ENCODE results near the gene SH3PXD2B.
"Not testable (repeated sequence)": the region's sequence is repeated elsewhere in the genome, so short reads cannot be mapped to it uniquely, and the experiment has no call there.

The SH3PXD2B gene

DNA sequence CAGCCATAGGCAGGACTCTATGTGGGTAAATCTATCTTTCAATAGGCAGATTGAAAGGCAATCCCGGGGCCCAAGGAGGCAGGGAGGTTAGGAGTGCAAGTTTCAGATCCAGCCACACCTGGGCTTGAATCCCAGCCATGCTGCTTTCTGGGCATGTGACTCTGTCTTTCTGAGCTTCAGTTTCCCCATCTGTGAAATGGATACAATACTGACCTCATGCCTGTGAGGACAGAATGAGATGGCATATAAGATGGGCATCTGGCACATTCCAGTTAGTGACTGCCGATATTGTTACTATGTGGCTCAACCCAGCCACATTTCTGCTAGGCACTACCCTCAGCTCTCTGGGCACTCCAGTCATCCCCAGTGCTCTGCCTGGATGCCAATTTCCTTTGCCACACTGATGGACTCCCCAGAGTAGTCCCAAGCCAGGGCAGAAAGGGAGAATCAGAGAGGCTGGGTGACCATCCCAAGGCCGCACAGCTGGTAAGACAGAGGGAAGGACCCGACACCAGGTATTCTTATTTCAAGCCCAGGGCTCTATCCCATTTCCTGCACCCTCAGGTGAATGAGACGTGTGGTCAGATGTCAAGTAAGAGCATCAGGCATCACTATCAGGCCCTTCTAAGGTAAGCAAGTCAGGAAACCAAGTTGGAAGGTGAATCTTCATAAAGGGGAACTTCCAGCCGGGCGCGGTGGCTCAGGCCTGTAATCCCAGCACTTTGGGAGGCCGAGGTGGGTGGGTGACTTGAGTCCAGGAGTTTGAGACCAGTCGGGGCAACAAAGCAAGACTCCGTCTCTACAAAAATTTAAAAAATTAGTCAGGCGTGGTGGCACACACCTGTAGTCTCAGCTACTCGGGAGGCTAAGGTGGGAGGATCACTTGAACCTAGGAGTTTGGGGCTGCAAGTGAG is 38.7 kb downstream of the SH3PXD2B start:
- Mint-ChIP-seq H3K4me3 (no peak overlapping the region), H3K27ac (ENCODE audit: low read depth) (no peak overlapping the region), H3K9me3 (no peaks in the 10 kb centered on the region), H3K27me3 (peaks cover 54% of the 10 kb centered on the region), H3K36me3 (ENCODE audit: insufficient read depth) (no peaks in the 10 kb centered on the region), H3K4me1 (peaks cover 4% of the 10 kb centered on the region)
- DNase-seq (ENCODE audit: low spot score in 2 of 2), result no peak
- ATAC-seq (replicated peaks; ENCODE audit: extremely low read depth, poor library complexity, severe bottlenecking), result no peak

GRCh38 chr5:172414531-172415361 is 39.6 kb downstream of the SH3PXD2B start:
- no peak overlapping the region for H3K4me3 Mint-ChIP-seq
- H3K36me3 Mint-ChIP-seq (ENCODE audit: insufficient read depth), result no peaks in the 10 kb centered on the region
- no peaks in the 10 kb centered on the region for H3K9me3 Mint-ChIP-seq
- H3K27ac Mint-ChIP-seq (ENCODE audit: low read depth), result no peak overlapping the region
- H3K4me1 Mint-ChIP-seq, result no peaks in the 10 kb centered on the region
- peaks cover 57% of the 10 kb centered on the region for H3K27me3 Mint-ChIP-seq
- DNase-seq (ENCODE audit: low spot score in 2 of 2) (no peak), ATAC-seq (replicated peaks; ENCODE audit: extremely low read depth, poor library complexity, severe bottlenecking) (no peak)

GRCh38 chr5:172413601-172414171 is 40.6 kb downstream of the SH3PXD2B start:
- Mint-ChIP-seq H3K4me3 (no peak overlapping the region), H3K27me3 (peaks cover 53% of the 10 kb centered on the region), H3K27ac (ENCODE audit: low read depth) (no peak overlapping the region), H3K9me3 (no peaks in the 10 kb centered on the region), H3K36me3 (ENCODE audit: insufficient read depth) (no peaks in the 10 kb centered on the region), H3K4me1 (no peaks in the 10 kb centered on the region)
- ATAC-seq (replicated peaks; ENCODE audit: extremely low read depth, poor library complexity, severe bottlenecking) (no peak), DNase-seq (ENCODE audit: low spot score in 2 of 2) (no peak)

GRCh38 chr5:172412724-172413286 is 41.5 kb downstream of the SH3PXD2B start:
- no peaks in the 10 kb centered on the region for H3K9me3 Mint-ChIP-seq
- ATAC-seq (replicated peaks; ENCODE audit: extremely low read depth, poor library complexity, severe bottlenecking) (no peak), DNase-seq (ENCODE audit: low spot score in 2 of 2) (no peak)
- H3K4me3 Mint-ChIP-seq, result no peak overlapping the region
- no peaks in the 10 kb centered on the region for H3K4me1 Mint-ChIP-seq
- H3K27ac Mint-ChIP-seq (ENCODE audit: low read depth), result no peak overlapping the region
- H3K27me3 Mint-ChIP-seq, result peaks cover 54% of the 10 kb centered on the region
- H3K36me3 Mint-ChIP-seq (ENCODE audit: insufficient read depth), result no peaks in the 10 kb centered on the region

GRCh38 chr5:172411484-172412072 is 42.7 kb downstream of the SH3PXD2B start:
- H3K36me3 Mint-ChIP-seq (ENCODE audit: insufficient read depth), result no peaks in the 10 kb centered on the region
- H3K4me3 Mint-ChIP-seq, result no peak overlapping the region
- peaks cover 54% of the 10 kb centered on the region for H3K27me3 Mint-ChIP-seq
- no peak for ATAC-seq (replicated peaks; ENCODE audit: extremely low read depth, poor library complexity, severe bottlenecking)
- H3K27ac Mint-ChIP-seq (ENCODE audit: low read depth), result no peak overlapping the region
- DNase-seq (ENCODE audit: low spot score in 2 of 2), result no peak
- no peaks in the 10 kb centered on the region for H3K4me1 Mint-ChIP-seq
- no peaks in the 10 kb centered on the region for H3K9me3 Mint-ChIP-seq

DNA sequence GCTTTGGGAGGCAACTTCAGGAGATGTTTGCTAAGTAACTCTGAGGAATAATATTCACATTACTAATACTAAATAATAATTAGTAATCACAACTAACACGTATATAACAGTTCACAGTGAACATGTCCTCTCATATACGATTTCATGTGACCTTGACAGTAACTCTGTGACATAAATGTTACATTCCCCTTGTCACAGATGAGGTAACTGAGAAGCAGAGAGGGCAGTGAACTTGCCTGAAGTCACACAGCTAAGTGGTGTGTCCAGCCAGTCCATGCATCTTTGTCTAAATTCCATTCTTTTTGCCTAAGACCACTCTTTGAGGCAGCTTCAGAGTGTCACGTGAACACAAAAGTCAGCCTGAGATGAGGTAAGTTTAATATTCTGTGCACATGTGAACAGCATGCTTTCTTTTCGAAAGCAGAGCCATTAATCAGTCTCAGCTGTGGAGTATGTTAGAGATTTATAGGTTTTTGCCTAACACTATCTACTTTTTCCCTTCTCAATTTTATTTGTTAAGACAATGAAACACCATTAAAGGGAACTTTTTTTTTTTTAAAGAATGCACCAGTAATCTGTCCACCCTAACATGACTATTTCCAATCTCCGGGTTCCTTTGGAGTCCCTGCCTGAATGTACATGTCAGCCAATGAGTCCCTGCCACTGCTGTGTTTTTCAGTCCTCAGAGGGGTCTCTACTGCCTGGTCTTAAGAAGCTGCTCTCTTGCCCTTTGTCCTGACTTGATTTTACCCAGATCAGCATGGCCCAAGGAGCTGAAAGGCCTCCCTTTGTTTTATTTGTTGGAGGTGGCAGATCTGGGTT is 43.5 kb downstream of the SH3PXD2B start:
- no peak overlapping the region for H3K27ac Mint-ChIP-seq (ENCODE audit: low read depth)
- no peaks in the 10 kb centered on the region for H3K4me1 Mint-ChIP-seq
- no peaks in the 10 kb centered on the region for H3K36me3 Mint-ChIP-seq (ENCODE audit: insufficient read depth)
- no peak for DNase-seq (ENCODE audit: low spot score in 2 of 2)
- no peak for ATAC-seq (replicated peaks; ENCODE audit: extremely low read depth, poor library complexity, severe bottlenecking)
- H3K27me3 Mint-ChIP-seq, result peaks cover 59% of the 10 kb centered on the region
- no peaks in the 10 kb centered on the region for H3K9me3 Mint-ChIP-seq
- H3K4me3 Mint-ChIP-seq, result no peak overlapping the region

DNA sequence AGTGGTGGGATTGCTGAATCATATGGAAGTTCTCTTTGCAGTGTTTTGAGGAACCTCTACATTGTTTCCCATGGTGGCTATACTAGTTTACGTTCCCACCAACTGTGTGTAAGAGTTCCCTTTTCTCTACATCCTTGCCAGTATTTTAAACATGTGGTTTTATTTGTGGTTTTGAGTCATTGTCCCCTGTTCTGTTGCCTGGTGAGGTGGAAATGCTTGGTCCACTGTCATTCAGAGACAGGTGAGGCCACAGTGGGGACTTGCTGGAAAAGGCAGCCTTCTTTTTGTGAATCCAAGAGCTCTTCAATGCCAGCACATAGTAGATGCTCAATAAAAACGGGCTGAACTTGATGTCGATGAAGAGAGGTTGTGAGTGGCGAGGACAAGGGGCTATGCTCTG is 44.2 kb downstream of the SH3PXD2B start:
- Mint-ChIP-seq H3K4me1 (no peaks in the 10 kb centered on the region), H3K4me3 (no peak overlapping the region), H3K9me3 (no peaks in the 10 kb centered on the region), H3K36me3 (ENCODE audit: insufficient read depth) (no peaks in the 10 kb centered on the region), H3K27ac (ENCODE audit: low read depth) (no peak overlapping the region), H3K27me3 (peaks cover 64% of the 10 kb centered on the region)
- ATAC-seq (replicated peaks; ENCODE audit: extremely low read depth, poor library complexity, severe bottlenecking), result no peak
- no peak for DNase-seq (ENCODE audit: low spot score in 2 of 2)

DNA sequence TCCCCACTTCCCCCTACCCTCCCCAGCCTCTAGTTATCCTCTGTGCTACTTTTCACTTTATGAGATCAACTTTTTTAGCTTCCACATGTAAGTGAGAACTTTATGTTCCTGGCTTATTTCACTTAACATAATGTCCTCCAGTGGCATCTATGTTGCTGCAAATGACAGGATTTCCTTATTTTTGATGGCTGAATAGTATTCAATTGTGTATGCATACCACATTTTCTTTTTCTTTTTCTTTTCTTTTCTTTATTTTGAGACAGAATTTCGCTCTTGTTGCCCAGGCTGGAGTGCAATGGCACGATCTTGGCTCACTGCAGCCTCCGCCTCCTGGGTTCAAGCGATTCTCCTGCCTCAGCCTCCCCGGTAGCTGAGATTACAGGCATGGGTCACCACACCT is 44.8 kb downstream of the SH3PXD2B start:
- not testable (repeated sequence) for H3K9me3 Mint-ChIP-seq; H3K27ac Mint-ChIP-seq (ENCODE audit: low read depth); H3K4me1 Mint-ChIP-seq; DNase-seq (ENCODE audit: low spot score in 2 of 2); ATAC-seq (replicated peaks; ENCODE audit: extremely low read depth, poor library complexity, severe bottlenecking); H3K36me3 Mint-ChIP-seq (ENCODE audit: insufficient read depth); H3K4me3 Mint-ChIP-seq
- peaks cover 70% of the 10 kb centered on the region for H3K27me3 Mint-ChIP-seq

- no peaks in the 10 kb centered on the region for H3K36me3 Mint-ChIP-seq (ENCODE audit: insufficient read depth)
- ATAC-seq (replicated peaks; ENCODE audit: extremely low read depth, poor library complexity, severe bottlenecking), result no peak
- H3K4me1 Mint-ChIP-seq, result no peaks in the 10 kb centered on the region
- H3K27ac Mint-ChIP-seq (ENCODE audit: low read depth), result peak overlapping the region; percentile 56
- no peak overlapping the region for H3K4me3 Mint-ChIP-seq
- no peak for DNase-seq (ENCODE audit: low spot score in 2 of 2)
- H3K9me3 Mint-ChIP-seq, result no peaks in the 10 kb centered on the region
- peaks cover 71% of the 10 kb centered on the region for H3K27me3 Mint-ChIP-seq
Observed at GRCh38 chr5:172407822-172408221, 46.5 kb downstream of the SH3PXD2B start.

DNA sequence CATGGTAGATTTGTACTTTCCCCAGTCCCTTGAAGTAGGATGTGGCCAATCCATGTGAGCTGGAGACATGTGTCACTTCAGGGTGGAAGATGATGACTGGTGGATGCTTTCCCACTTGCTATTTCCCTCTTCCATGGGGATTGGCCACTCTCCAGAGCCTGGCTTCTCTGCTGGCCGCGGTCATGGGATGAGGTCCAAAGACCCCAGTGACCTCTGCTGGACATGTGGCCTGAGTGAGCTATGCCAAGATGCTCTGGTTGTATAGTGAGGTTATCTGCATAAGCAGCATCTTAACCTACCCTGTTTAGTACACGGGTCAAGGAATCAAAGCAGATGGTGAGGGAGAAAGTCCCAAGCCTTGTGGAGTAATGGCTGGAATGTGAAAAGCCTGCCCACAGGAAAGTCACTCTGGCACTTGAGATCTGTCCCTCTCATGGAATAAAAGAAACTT is 47.1 kb downstream of the SH3PXD2B start:
- no peaks in the 10 kb centered on the region for H3K4me1 Mint-ChIP-seq
- H3K36me3 Mint-ChIP-seq (ENCODE audit: insufficient read depth), result no peaks in the 10 kb centered on the region
- no peaks in the 10 kb centered on the region for H3K9me3 Mint-ChIP-seq
- H3K27ac Mint-ChIP-seq (ENCODE audit: low read depth), result no peak overlapping the region
- DNase-seq (ENCODE audit: low spot score in 2 of 2) (no peak), ATAC-seq (replicated peaks; ENCODE audit: extremely low read depth, poor library complexity, severe bottlenecking) (no peak)
- H3K4me3 Mint-ChIP-seq, result no peak overlapping the region
- H3K27me3 Mint-ChIP-seq, result peaks cover 71% of the 10 kb centered on the region

GRCh38 chr5:172405226-172406107 is 48.9 kb downstream of the SH3PXD2B start:
- Mint-ChIP-seq H3K4me1 (no peaks in the 10 kb centered on the region), H3K9me3 (no peaks in the 10 kb centered on the region), H3K36me3 (ENCODE audit: insufficient read depth) (no peaks in the 10 kb centered on the region), H3K27me3 (peaks cover 75% of the 10 kb centered on the region), H3K4me3 (no peak overlapping the region), H3K27ac (ENCODE audit: low read depth) (no peak overlapping the region)
- ATAC-seq (replicated peaks; ENCODE audit: extremely low read depth, poor library complexity, severe bottlenecking), result no peak
- DNase-seq (ENCODE audit: low spot score in 2 of 2), result no peak

Measured in central memory CD8-positive, alpha-beta T cell (primary cell).